ENCODE data around the gene IGSF9B. TPM values are rescaled to one million over a fixed set of nuclear protein-coding genes. Genes with fewer than 3 reads are reported as not detected.

The IGSF9B gene
- total and polyA plus RNA-seq, 8 donors: 1.1 to 5.8 (median 2.6) TPM

DNA sequence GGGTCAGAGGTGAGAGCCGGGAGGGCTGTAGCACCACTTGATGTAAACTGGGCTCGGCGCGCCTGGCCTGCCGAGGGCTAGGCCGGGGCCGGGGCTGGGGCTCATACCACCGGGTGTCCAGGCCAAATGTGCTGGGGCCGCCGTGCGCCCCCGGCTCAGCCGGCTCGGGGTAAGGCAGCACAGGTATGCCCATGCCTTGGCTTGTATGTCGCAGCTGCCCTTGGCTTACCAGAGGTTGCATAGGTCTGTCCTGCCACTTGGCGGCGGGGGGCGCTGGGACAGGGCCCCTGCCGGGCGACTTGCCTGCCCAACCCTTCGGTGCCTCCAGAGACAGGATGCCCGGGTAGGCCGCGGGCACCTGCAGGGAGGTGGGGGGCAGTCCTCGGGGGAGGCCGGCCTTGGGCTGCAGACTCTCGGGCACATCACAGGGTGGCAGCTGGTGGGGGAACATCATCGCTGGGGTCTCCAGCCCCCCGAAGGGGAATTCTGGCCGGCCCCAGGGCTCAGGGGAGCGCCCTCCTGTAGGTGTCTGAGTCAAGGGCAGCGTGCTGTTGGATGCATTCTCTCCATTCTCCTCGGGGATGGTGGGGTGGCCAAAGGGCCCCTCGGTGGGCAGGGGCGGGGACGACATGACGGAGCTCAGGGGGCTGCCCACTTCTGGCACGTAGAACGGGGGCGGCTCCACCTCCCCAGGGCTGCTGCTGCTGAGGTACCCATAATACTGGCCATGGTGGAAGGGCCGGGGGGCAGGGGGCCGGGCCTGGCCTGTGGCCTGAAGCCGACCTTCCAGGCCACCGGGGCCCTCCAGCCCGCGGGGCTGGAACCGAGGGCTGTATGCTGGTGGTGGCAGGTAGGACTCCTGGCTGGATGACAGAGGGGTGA lies 36.4 kb downstream of the IGSF9B start:
- no peaks in the 10 kb centered on the region for H3K9me3 ChIP-seq
- WGBS, 2 donors: 88 to 93% methylated on average over 43 to 47 of the region's 47 CpGs
- no peaks in the 10 kb centered on the region for H3K4me1 ChIP-seq
- no peaks in the 10 kb centered on the region for H3K27me3 ChIP-seq
- TF ChIP-seq, protein P1, sequence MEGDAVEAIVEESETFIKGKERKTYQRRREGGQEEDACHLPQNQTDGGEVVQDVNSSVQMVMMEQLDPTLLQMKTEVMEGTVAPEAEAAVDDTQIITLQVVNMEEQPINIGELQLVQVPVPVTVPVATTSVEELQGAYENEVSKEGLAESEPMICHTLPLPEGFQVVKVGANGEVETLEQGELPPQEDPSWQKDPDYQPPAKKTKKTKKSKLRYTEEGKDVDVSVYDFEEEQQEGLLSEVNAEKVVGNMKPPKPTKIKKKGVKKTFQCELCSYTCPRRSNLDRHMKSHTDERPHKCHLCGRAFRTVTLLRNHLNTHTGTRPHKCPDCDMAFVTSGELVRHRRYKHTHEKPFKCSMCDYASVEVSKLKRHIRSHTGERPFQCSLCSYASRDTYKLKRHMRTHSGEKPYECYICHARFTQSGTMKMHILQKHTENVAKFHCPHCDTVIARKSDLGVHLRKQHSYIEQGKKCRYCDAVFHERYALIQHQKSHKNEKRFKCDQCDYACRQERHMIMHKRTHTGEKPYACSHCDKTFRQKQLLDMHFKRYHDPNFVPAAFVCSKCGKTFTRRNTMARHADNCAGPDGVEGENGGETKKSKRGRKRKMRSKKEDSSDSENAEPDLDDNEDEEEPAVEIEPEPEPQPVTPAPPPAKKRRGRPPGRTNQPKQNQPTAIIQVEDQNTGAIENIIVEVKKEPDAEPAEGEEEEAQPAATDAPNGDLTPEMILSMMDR (IDR thresholded peaks at IDR 0.05): no peak
- ATAC-seq (no peak), FAIRE-seq (no peak), DNase-seq (peak in 1 of 6 donors; percentile 62)
- no peak overlapping the region for H3K27ac ChIP-seq
- intact Hi-C loops (cut with DNase I): loop anchor here in 2 of 3 donors (10.0 kb wide), 1 partner anchor 224 kb away; no protein-coding TSS in a partner anchor
- no peak overlapping the region for H3K4me3 ChIP-seq
- H3K36me3 ChIP-seq: no peaks in the 10 kb centered on the region

DNA sequence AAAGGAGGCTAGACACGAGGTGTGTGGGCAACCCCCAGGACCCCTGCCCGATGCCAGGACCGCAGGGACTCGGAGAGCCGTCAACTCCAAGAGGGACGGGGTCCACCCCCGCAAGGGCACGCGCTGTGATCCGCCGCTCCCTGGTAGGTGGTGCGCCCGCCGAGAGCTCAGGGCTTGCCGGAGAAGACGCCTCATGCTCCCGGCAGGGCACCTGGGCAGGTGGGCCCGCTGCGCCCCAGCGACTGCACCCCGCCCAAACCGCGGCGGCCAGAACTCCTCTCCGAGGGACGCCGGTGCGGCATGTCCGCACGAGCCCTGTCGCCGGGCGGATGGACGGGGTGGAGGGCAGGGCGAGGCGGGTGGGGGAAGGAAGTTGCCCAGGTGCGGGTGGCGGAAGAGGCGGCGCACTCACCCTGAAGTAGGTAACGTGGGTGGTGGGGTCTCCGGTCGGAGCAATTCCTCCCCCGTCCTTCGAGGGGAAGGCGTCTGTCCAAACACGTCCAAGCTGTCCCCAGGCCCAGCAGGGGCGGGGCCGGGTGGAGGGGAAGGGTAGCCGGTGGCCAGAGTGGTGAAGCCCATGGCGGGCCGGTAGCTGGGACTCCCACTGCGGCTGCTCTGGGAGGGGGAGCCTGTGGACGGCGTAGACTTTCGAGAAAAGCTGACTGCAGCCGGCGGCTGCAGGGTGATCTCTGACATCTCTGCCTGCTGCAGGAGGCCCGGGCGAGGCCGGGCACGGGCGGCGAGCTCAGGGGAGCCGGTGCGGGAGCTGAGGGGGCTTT lies 37.2 kb downstream of the IGSF9B start:
- TF ChIP-seq, protein P1 (IDR thresholded peaks at IDR 0.05): no peak
- 75 to 78% methylated on average over 60 to 66 of the region's 66 CpGs for WGBS, 2 donors
- Histone ChIP-seq H3K9me3 (no peaks in the 10 kb centered on the region), H3K4me1 (no peaks in the 10 kb centered on the region), H3K36me3 (no peaks in the 10 kb centered on the region), H3K4me3 (no peak overlapping the region), H3K27ac (no peak overlapping the region), H3K27me3 (no peaks in the 10 kb centered on the region)
- no peak for FAIRE-seq
- ATAC-seq: no peak
- intact Hi-C loops (cut with DNase I): loop anchor here in 2 of 3 donors (10.0 kb wide), 1 partner anchor 225 kb away; no protein-coding TSS in a partner anchor
- peak in 1 of 6 donors; percentile 62 for DNase-seq

DNA sequence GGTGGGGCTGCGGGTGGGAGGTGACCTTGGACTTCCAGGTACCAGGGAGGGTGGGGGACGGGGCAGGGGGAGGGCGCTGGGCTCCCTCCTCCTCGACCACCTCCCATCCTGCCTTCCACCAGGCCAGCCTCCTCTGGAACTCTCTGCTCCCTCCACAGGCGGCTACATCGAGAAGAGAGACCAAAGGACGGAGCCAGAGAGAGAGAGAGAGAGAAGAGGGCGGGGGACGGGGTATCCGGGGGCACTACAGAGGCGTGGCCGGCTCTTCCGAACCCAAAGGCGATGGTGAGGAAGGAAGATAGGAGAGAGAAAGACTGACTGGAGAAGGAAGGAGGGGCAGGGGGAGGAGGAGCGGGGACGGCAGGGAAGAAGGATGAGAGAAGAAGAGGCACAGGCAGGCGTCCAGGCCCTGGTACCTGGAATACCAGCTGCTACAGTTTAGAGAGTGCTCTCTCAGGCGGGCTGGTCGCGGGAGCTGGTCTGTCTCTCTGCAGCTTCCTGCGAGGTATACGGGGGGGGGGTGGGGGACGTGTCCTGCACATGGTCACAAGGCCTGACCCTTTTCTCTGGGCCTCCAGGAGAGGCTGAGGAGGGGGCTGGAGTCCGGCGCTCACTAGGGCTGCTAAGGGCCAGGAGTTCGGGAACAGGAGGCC lies 38.0 kb downstream of the IGSF9B start:
- Histone ChIP-seq H3K4me3 (no peak overlapping the region), H3K27me3 (no peaks in the 10 kb centered on the region), H3K4me1 (no peaks in the 10 kb centered on the region), H3K36me3 (no peaks in the 10 kb centered on the region), H3K27ac (no peak overlapping the region), H3K9me3 (no peaks in the 10 kb centered on the region)
- DNase-seq (peak in 1 of 6 donors; percentile 33), FAIRE-seq (no peak), ATAC-seq (no peak)
- TF ChIP-seq, protein P1 (IDR thresholded peaks at IDR 0.05): no peak
- WGBS, 2 donors: 31 to 59% methylated on average over 22 to 26 of the region's 26 CpGs
- intact Hi-C loops (cut with DNase I): no loop called here

DNA sequence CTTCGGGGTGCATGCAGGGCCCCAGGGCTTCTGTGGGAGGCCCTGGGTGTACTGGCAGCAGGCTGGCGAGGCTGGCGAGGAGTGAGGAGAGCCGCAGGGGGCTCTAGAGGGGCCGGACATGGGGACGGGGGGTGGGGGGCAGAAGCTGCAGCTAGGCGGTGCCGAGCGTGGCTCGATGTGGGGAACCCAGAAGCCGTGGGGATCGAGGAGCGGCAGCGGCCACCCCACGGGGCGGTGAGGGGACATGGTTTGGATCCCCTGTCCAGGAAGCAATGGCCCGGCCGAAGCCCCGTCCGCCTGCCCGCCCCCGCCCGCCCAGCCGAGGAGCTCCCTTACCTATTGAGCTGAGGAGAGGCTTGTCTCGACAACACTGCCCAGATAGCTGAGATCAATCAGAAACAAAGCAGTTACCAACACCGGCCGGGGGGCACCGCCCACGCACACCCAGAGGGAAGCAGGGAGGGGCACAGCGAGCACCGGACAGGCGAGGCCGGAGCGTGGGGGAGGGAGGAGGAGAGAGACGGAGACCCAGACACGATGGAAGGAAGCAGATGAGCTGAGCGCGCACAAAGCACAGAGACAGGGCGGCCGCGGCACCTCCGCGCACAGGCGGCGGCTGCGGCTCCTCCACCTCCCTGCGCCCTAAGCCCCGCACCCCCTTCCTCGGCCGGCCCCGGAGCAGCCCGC lies 38.7 kb downstream of the IGSF9B start:
- no peaks in the 10 kb centered on the region for H3K36me3 ChIP-seq
- no peaks in the 10 kb centered on the region for H3K4me1 ChIP-seq
- 45 to 56% methylated on average over 43 to 52 of the region's 52 CpGs for WGBS, 2 donors
- no peaks in the 10 kb centered on the region for H3K27me3 ChIP-seq
- intact Hi-C loops (cut with DNase I): no loop called here
- DNase-seq (peak in 1 of 6 donors; percentile 43), ATAC-seq (no peak), FAIRE-seq (no peak)
- H3K9me3 ChIP-seq: no peaks in the 10 kb centered on the region
- H3K4me3 ChIP-seq: no peak overlapping the region
- TF ChIP-seq, protein P1 (IDR thresholded peaks at IDR 0.05): no peak
- no peak overlapping the region for H3K27ac ChIP-seq
